HG03378 (cell line): ENCODE measurements around the gene POLR1G.

Experiments used
- ATAC-seq: cut with Tn5 transposase; IDR thresholded peaks from one replicate; pipeline ENCODE4 v1.9.1; 2021; ENCODE audit warnings: mild to moderate bottlenecking, moderate library complexity; ENCODE audit not compliant: unreplicated experiment

Gene POLR1G

GRCh38 chr19:45406226-45407090, at the start of gene POLR1G:
TSS of gene POLR1G (plus strand) at chr19:45406644. CDS start at chr19:45406697, 53 bp downstream.
- ATAC-seq: peak; percentile 62

GRCh38 chr19:45356760-45357444, 49.5 kb upstream of the POLR1G start:
- no peak for ATAC-seq

- no peak for ATAC-seq
These were observed 49.0 kb upstream of the POLR1G start for GRCh38 chr19:45357445-45357783.

GRCh38 chr19:45358213-45358792, 48.1 kb upstream of the POLR1G start:
- ATAC-seq: no peak

- ATAC-seq: no peak
These were observed 44.8 kb upstream of the POLR1G start for GRCh38 chr19:45361608-45362007.

GRCh38 chr19:45362291-45362690, 44.2 kb upstream of the POLR1G start:
- ATAC-seq: no peak

- ATAC-seq: no peak
These were observed 42.5 kb upstream of the POLR1G start for GRCh38 chr19:45363861-45364459.

GRCh38 chr19:45364696-45365095, 41.7 kb upstream of the POLR1G start:
- ATAC-seq: no peak

GRCh38 chr19:45368127-45368526, 38.3 kb upstream of the POLR1G start:
- ATAC-seq: no peak

GRCh38 chr19:45368737-45369340, 37.6 kb upstream of the POLR1G start:
- no peak for ATAC-seq

- peak; percentile 93 for ATAC-seq
These were observed 35.8 kb upstream of the POLR1G start, which contains the start of gene ERCC2 for GRCh38 chr19:45370410-45371204. TSS of gene ERCC2 (minus strand) at chr19:45370573. CDS start at chr19:45370540, 33 bp downstream.

- ATAC-seq: no peak
These were observed 30.3 kb upstream of the POLR1G start for GRCh38 chr19:45376045-45376724.

GRCh38 chr19:45380107-45380506, 26.3 kb upstream of the POLR1G start:
- no peak for ATAC-seq

- no peak for ATAC-seq
These were observed 24.0 kb upstream of the POLR1G start for GRCh38 chr19:45382426-45382825.

GRCh38 chr19:45385392-45386221, 20.8 kb upstream of the POLR1G start:
- ATAC-seq: no peak

GRCh38 chr19:45391346-45391745, 15.1 kb upstream of the POLR1G start:
- ATAC-seq: no peak

GRCh38 chr19:45391871-45392665, 14.4 kb upstream of the POLR1G start:
- ATAC-seq: no peak
